SK-N-SH treated with all-trans-retinoic acid at 6 μM for 48 hours (cell line): ENCODE data around the gene LILRB4.
"Not testable (repeated sequence)": the region's sequence is repeated elsewhere in the genome, so short reads cannot be mapped to it uniquely, and the experiment has no call there.

ENCODE experiments used
- ATAC-seq: fragments of 200-7000 bp; cut with Tn5 transposase; 3 replicates; pipeline ENCODE4 v1.9.1; 2020; ENCODE audit warnings: mild to moderate bottlenecking, moderate library complexity
- BACH2 ChIP-seq: fragments of 250-450 bp; sonication (Bioruptor Pico); IDR thresholded peaks from 2 replicates; pipeline ENCODE4 v1.9.0; 2021; ENCODE audit warnings: mild to moderate bottlenecking, borderline replicate concordance
- CREB5 ChIP-seq: fragments of 250-450 bp; sonication (Bioruptor Pico); IDR thresholded peaks from 2 replicates; pipeline ENCODE4 v1.5.1; 2020; ENCODE audit warnings: low read depth, mild to moderate bottlenecking, moderate library complexity
- CSDC2 ChIP-seq: fragments of 250-450 bp; sonication (Bioruptor Pico); IDR thresholded peaks from 2 replicates; pipeline ENCODE4 v1.5.0; 2020; ENCODE audit warnings: mild to moderate bottlenecking, moderate library complexity
- CSRNP3 ChIP-seq: fragments of 250-450 bp; sonication (Bioruptor Pico); IDR thresholded peaks from 2 replicates; pipeline ENCODE4 v1.5.1; 2021; ENCODE audit warnings: mild to moderate bottlenecking, moderate library complexity
- OSR1 ChIP-seq: fragments of 250-450 bp; sonication (Bioruptor Pico); IDR thresholded peaks from 2 replicates; pipeline ENCODE4 v1.8.0; 2022; ENCODE audit warnings: moderate library complexity, mild to moderate bottlenecking, inconsistent platforms
- PATZ1 ChIP-seq: fragments of 250-450 bp; sonication (Bioruptor Pico); IDR thresholded peaks from 2 replicates; pipeline ENCODE4 v1.8.0; 2020; ENCODE audit warnings: mild to moderate bottlenecking, moderate library complexity, borderline replicate concordance
- POU6F1 ChIP-seq: fragments of 250-450 bp; sonication (Bioruptor Pico); IDR thresholded peaks from 2 replicates; pipeline ENCODE4 v1.8.0; 2021; ENCODE audit warnings: low read depth, mild to moderate bottlenecking, moderate library complexity, borderline replicate concordance
- PPARA ChIP-seq: fragments of 250-450 bp; sonication (Bioruptor Pico); IDR thresholded peaks from 2 replicates; pipeline ENCODE4 v1.5.0; 2020; ENCODE audit warnings: mild to moderate bottlenecking, borderline replicate concordance
- RARB ChIP-seq: fragments of 250-450 bp; sonication (Bioruptor Pico); IDR thresholded peaks from 2 replicates; pipeline ENCODE4 v1.8.0; 2021; ENCODE audit warnings: mild to moderate bottlenecking, moderate library complexity
- SNAI2 ChIP-seq: fragments of 250-450 bp; sonication (Bioruptor Pico); IDR thresholded peaks from 2 replicates; pipeline ENCODE4 v1.5.0; 2020; ENCODE audit warnings: mild to moderate bottlenecking, moderate library complexity
- TCF4 ChIP-seq: fragments of 250-450 bp; sonication (Bioruptor Pico); IDR thresholded peaks from 2 replicates; pipeline ENCODE4 v1.8.0; 2021; ENCODE audit warnings: mild to moderate bottlenecking, moderate library complexity, borderline replicate concordance
- TOX ChIP-seq: fragments of 250-450 bp; sonication (Bioruptor Pico); IDR thresholded peaks from 2 replicates; pipeline ENCODE4 v1.8.0; 2021; ENCODE audit warnings: mild to moderate bottlenecking, moderate library complexity, borderline replicate concordance
- TSHZ2 ChIP-seq: fragments of 250-450 bp; sonication (Bioruptor Pico); IDR thresholded peaks from 2 replicates; pipeline ENCODE4 v1.5.0; 2020; ENCODE audit warnings: mild to moderate bottlenecking, moderate library complexity
- ZC3H10 ChIP-seq: fragments of 250-450 bp; sonication (Bioruptor Pico); IDR thresholded peaks from 2 replicates; pipeline ENCODE4 v1.5.1; 2021; ENCODE audit warnings: mild to moderate bottlenecking, moderate library complexity
- ZFP3 ChIP-seq: fragments of 250-450 bp; sonication (Bioruptor Pico); IDR thresholded peaks from 2 replicates; pipeline ENCODE4 v1.5.0; 2020; ENCODE audit warnings: mild to moderate bottlenecking, moderate library complexity
- ZNF565 ChIP-seq: fragments of 450-650 bp; formaldehyde crosslinking; conservative IDR thresholded peaks from 2 replicates; pipeline ENCODE4 v1.5.0; 2020; ENCODE audit warnings: low read depth, mild to moderate bottlenecking, moderate library complexity
- ZNF70 ChIP-seq: fragments of 450-650 bp; formaldehyde crosslinking; IDR thresholded peaks from 2 replicates; pipeline ENCODE4 v1.5.0; 2020; ENCODE audit warnings: mild to moderate bottlenecking, moderate library complexity
- ZNF8 ChIP-seq: fragments of 450-650 bp; formaldehyde crosslinking; IDR thresholded peaks from 2 replicates; pipeline ENCODE4 v1.5.0; 2020; ENCODE audit warnings: mild to moderate bottlenecking, moderate library complexity

LILRB4 gene

GRCh38 chr19:54633401-54633800 is 29.4 kb upstream of the LILRB4 start:
- TF ChIP-seq SNAI2 (CRISPR knock-in tag) (no peak), ZC3H10 (CRISPR knock-in tag) (no peak), BACH2 (no peak), PPARA (CRISPR knock-in tag) (no peak), CREB5 (CRISPR knock-in tag) (no peak)
- no peak for ATAC-seq

GRCh38 chr19:54636081-54636480 is 26.7 kb upstream of the LILRB4 start:
- ATAC-seq, result not testable (repeated sequence)

GRCh38 chr19:54638683-54639082 is 24.1 kb upstream of the LILRB4 start:
- TF ChIP-seq TOX (CRISPR knock-in tag) (no peak), SNAI2 (CRISPR knock-in tag) (no peak), CSRNP3 (CRISPR knock-in tag) (no peak), TSHZ2 (CRISPR knock-in tag) (no peak), CREB5 (CRISPR knock-in tag) (no peak)
- TF ChIP-seq, all 23 proteins: peak for 0
- ATAC-seq, result no peak

GRCh38 chr19:54642953-54643352 is 19.8 kb upstream of the LILRB4 start:
- ATAC-seq, result not testable (repeated sequence)

GRCh38 chr19:54643583-54643982 is 19.2 kb upstream of the LILRB4 start:
- not testable (repeated sequence) for ATAC-seq

- TF ChIP-seq TCF4 (CRISPR knock-in tag) (no peak), CSRNP3 (CRISPR knock-in tag) (no peak), POU6F1 (CRISPR knock-in tag) (no peak), ZFP3 (CRISPR knock-in tag) (no peak), ZNF565 (CRISPR knock-in tag) (no peak), CSDC2 (CRISPR knock-in tag) (no peak), SNAI2 (CRISPR knock-in tag) (no peak), ZC3H10 (CRISPR knock-in tag) (no peak), ZNF70 (CRISPR knock-in tag) (no peak), PATZ1 (CRISPR knock-in tag) (no peak), OSR1 (no peak), TOX (CRISPR knock-in tag) (no peak), BACH2 (no peak), RARB (no peak), ZNF8 (CRISPR knock-in tag) (no peak)
- ATAC-seq, result no peak
Observed at GRCh38 chr19:54644056-54644455, 18.7 kb upstream of the LILRB4 start.
